Colon (tissue), 2 donors: ENCODE results near the gene GPM6B.
"Not testable (repeated sequence)": the region's sequence is repeated elsewhere in the genome, so short reads cannot be mapped to it uniquely, and the experiment has no call there.

ENCODE experiments used
- FAIRE-seq: peaks from 2 replicates; lab custom pipeline; 2012; peaks lifted over from hg19 to GRCh38; lab: Jason Lieb, UNC
- donor health status: control.
- donor health status: control.

GPM6B gene

GRCh38 chrX:13724878-13725277, 92.0 kb downstream of the GPM6B start:
- FAIRE-seq, result not testable (repeated sequence)

- FAIRE-seq, result no peak
Observed at GRCh38 chrX:13721819-13722519, 94.9 kb downstream of the GPM6B start.

GRCh38 chrX:13721371-13721770, 95.5 kb downstream of the GPM6B start:
- FAIRE-seq, result no peak
